HG02943 (cell line): Measurements from ENCODE around the gene SLC66A1.
"Not testable (repeated sequence)": the region's sequence is repeated elsewhere in the genome, so short reads cannot be mapped to it uniquely, and the experiment has no call there.

Experiments
- ATAC-seq: cut with Tn5 transposase; IDR thresholded peaks from one replicate; pipeline ENCODE4 v1.9.1; 2021; ENCODE audit warnings: mild to moderate bottlenecking, low read depth, moderate library complexity; ENCODE audit not compliant: unreplicated experiment

The SLC66A1 gene

DNA sequence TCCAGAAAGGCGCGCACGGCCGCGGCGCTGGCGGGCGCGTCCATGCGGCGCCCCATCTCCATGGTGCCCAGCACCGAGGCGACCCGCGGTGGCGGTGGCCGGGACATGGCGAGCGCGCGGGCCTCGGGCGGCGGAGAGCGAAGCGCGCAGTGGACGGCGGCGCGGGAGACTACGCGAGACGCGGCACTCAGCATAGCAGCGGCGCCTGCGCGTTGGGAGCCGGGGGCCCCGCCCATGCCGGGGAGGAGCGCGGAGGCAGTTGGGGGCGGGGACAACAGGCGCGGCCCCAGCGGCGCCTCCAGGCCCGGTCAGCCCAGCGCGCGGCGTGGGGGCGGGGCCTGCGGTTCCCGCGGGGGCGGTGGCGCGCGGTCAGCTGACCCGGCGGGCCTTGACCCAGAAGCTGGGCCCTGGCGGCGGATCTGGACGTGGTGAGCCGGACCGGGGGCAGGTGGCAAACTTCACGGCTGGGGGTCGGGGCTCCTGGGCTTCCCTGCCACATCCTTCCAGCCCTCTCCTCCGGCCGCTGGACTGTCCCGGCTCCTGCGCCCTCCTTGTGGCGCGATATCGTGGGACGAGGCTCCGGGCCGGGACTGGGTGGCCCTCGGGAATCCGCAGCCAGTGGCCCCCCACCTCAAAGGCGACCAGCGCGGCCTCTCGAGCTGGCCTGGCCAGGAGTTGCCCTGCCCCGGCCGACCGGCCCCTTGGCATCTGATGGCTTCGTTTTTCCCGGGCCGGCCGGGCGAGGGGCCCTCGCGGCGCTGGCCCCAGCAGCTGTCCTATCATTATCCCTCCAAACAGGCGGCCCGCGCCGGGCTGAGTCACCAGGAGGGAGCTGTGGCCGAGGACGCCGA lies at the start of gene SLC66A1, which contains the start of gene AKR7A2:
TSS of gene SLC66A1 (plus strand) at position 396 of the 851 bp plus-strand sequence. CDS start 5,352 bp downstream, outside the sequence.
TSS of gene AKR7A2 (minus strand) at position 214 of the 851 bp plus-strand sequence. CDS start at position 194, 20 bp downstream.
- ATAC-seq = peak; percentile 61

DNA sequence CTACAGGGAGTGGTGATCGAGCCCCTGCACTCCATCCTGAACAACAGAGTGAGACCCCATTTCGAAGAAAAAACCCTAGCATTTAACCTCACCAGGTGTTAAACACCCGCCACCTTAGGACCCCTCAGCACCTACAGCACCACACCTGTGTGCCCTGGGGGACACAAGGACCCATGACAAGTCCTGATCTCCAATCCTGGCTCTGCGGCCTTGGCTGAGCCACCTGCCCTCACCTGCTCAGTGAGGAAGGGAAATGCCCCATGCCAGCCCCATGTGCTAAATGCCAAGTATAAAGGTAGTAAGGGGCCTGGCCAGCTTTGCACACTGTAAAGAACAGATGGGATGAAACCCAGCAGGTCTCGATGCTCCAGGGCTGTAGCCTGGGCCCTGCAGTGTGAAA lies 49.4 kb upstream of the SLC66A1 start:
- no peak for ATAC-seq

DNA sequence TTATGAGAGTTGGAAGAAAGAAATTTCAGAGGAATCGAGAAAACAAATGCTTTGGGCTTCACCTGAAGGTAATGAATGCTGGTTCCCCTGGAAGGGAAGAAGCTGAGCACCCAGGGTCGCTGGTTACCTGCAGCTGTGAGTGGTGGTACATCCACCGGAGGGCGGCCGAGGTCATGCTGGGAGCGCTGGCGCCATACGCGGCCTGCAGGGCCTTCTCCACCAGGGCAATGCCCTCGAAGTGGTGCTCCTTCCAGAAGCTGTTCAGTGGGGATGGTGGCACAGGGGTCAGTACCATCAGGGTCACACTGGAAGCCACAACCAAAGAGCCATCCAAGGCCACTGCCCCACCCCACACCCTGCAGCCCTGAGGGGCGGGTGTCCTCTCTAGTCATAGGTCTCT lies 43.7 kb upstream of the SLC66A1 start:
- no peak for ATAC-seq

GRCh38 chr1:19269427-19270342 lies 42.4 kb upstream of the SLC66A1 start:
- not testable (repeated sequence) for ATAC-seq

DNA sequence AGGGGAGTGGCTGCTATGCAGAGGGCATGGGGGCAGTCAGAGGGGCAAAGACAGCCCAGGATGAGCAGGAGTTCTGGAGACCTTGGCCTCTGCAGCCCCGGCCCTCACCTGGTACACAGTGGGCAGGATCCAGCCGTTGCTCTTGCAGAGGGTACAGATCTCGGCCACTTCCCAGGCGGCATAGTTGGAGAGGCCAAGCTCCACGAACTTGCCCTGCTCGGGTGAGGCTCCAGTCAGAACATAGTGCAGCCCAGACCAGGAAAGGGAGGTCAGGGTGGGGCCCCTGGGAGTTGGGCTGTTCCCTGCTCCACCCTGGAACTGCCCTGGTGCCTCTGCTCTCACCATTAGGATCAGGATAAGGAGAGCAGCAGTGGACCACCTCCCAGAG lies 41.8 kb upstream of the SLC66A1 start:
- not testable (repeated sequence) for ATAC-seq

DNA sequence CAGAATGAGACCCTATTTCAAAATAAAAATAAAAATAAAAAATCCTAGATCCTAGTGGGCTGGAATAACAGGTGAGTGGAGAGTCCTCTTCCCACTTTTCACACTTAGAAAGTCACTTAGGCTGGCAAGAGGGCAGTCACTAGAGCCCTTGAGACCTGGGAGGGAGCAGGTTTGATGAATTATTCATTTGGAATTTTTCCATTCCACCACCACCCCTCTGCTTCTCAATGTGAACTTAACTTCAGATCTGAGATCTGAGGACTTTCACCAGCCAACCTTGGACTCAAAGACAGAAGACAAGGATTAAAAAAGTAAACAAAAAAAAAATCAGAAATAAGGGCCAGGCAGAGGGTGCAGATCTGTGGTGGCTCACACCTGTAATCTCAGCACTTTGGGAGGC lies 40.1 kb upstream of the SLC66A1 start:
- no peak for ATAC-seq

DNA sequence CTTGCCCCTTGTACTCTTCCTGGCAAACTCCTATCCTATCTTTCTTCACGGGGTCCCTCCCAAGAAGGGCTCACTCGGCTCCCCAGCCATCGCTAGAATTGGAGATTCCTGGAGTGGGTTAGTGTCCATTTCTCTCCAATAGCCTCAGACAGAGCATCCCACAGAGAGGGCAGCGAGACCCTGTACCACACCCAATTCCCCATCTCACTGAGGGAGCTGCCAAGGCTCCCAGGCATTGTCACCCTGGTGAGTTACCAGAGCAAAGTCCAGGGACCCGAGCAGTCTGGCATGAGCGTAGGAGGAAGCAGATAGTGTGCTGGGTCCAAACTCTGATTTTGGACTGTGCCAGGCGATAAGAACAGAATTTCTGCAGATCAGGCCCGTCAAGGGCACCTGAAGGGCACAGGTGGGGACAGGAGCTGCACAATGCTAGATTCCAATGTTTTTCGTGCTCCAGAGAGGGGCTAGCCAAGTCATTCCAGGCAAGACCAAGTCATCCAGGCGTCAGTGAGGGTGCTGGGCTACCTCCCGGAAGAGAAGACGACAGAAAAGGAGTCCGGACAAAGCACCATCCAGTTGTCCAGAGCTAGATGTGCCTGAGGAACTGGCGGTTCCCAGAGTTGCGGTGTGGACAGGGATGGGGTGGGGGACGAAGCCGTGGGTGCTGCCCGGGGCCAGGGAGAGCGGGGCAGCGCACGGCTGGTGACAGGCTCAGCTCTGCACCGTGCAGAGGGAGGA lies 38.9 kb upstream of the SLC66A1 start:
- no peak for ATAC-seq

DNA sequence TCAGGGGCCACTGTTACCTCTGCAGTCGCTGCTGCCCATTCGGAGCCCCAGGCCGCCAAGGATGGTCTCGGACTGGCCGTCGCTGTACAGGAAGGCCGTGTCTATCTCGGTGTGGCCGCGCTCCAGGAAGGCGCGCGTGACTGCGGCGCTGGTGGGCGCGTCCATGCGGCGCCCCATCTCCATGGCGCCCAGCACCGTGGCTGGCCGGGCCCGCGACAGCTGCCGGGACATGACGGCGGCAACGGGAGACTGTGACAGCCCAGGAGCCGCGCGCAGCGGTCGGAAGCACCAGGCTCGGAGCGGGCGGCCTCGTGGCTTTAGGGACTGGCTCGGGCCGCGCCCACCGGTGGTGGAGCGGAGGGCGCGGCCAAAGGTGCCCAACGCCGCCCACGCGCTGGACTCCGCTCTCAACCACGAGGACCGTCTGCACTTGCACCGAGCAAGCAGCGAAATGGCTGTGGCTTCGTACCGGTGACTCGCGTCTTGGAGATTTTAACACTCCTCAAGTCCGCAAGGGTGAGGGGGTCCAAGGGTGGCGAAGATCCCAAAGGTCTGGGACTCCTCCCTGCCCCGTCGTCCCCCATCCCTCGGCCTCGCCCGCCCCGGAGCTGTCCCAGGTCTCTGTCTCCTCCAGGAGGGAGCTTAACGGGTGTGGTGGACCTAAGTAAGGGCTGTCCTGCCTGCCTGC lies 38.1 kb upstream of the SLC66A1 start:
- ATAC-seq = not testable (repeated sequence)

GRCh38 chr1:19274636-19275035 lies 37.5 kb upstream of the SLC66A1 start:
- no peak for ATAC-seq

GRCh38 chr1:19283891-19284290 lies 28.2 kb upstream of the SLC66A1 start:
- no peak for ATAC-seq

GRCh38 chr1:19284881-19285280 lies 27.2 kb upstream of the SLC66A1 start:
- no peak for ATAC-seq

GRCh38 chr1:19285366-19285765 lies 26.8 kb upstream of the SLC66A1 start:
- not testable (repeated sequence) for ATAC-seq

- ATAC-seq = not testable (repeated sequence)
Measured at GRCh38 chr1:19285807-19286206, 26.3 kb upstream of the SLC66A1 start.

GRCh38 chr1:19287436-19288185 lies 24.5 kb upstream of the SLC66A1 start:
- ATAC-seq = no peak

DNA sequence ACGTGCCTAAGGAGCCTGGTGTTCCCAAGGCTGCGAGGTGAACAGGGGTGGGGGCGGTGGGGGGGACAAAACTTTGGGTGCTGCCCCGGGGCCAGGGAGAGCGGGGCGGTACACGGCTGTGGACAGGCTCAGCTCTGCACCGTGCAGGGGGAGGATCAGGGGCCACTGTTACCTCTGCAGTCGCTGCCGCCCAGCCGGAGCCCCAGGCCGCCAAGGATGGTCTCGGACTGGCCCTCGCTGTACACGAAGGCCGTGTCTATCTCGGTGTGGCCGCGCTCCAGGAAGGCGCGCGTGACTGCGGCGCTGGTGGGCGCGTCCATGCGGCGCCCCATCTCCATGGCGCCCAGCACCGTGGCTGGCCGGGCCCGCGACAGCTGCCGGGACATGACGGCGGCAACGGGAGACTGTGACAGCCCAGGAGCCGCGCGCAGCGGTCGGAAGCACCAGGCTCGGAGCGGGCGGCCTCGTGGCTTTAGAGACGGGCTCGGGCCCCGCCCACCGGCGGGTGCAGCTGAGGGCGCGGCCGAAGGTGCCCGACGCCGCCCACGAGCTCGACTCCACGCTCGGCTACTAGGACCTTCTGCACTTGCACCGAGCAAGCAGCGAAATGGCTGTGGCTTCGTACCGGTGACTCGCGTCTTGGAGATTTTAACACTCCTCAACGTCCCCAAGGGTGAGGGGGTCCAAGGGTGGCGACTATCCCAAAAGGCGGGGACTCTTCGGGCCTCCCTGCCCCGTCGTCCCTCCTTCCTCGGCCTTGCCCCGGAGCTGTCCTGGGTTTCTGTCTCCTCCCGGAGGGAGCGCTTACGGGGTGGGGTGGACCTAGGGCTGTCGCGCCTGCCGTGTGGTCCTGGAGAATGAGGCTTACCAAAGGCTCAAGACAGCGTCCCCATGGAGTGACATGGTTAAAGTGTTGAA lies 23.5 kb upstream of the SLC66A1 start, which contains the start of gene AKR7A3:
TSS of gene AKR7A3 (minus strand) at position 447 of the 918 bp plus-strand sequence. CDS start at position 386, 61 bp downstream.
- not testable (repeated sequence) for ATAC-seq

DNA sequence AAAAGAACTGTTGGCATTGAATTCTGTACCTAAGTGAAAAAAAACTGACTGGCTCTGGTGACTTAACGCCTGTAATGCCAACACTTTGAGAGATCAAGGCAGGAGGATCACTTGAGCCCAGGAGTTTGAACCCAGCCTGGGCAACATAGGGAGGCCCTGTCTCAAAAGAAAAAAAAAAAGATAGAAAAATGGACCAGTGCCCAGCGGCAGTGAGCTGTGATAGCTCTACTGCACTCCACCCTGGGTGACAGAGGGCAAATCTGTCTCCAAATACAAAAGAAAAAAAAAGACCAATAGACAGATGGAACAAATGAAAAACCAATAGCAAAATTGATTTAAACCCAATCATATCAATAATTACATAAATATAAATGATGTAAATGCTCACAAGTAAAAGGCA lies 22.9 kb upstream of the SLC66A1 start:
- ATAC-seq = no peak

DNA sequence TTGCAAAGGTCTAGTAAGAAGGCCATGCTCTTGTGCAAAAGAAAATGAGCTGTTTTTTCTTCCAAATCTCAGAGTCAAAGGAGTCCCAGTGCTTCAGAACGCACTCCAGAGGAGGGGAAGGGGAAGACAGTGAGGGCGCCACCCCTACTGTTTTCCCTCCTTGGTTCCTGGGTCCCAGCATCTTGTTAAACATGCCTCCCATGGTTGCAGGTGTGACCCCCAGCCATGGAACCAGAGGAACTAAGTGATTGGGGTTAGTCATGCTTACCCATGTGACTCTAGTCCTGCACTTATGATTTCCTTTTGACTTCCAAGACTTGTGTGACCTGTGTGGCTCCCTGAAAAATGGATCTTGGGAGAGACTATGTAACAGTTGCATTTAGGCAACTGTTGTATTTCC lies 17.5 kb upstream of the SLC66A1 start:
- ATAC-seq = no peak

- no peak for ATAC-seq
Measured at GRCh38 chr1:19300211-19300610, 11.9 kb upstream of the SLC66A1 start.
